ENCODE data around the gene TEKTIP1. TPM values are rescaled to one million over a fixed set of nuclear protein-coding genes. Genes with fewer than 3 reads are reported as not detected.

Gene TEKTIP1
- total RNA-seq, 1 donor, result 0.84 TPM

DNA sequence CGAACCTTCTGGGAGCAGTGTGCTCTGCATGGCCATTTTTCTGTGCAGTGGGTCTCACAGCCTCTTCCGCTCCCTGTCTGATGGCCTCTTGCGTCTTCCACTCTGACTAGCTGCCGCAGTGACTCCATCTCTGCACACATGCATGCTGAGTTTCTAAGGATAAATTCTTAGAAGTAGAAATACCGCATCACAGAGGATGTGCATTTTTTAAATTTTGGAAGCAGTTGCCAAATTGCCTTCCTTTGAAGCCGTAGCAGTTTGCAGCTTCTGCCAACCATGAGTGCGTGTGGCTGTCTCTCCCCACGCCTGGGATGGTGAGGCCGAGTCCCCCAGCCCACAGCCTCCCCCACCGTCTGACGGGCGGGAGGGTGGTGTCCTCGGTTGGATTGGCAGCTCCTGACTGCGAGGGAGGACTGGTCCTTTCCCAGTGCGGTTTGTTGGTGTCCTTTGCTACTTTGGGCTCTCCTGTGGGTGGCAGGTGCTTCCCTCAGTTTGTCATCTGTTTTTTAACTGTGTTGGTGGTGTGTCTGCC is 23.0 kb upstream of the TEKTIP1 start:
- no peak overlapping the region for H3K4me3 ChIP-seq (ENCODE audit: low read length)
- peaks cover 10% of the 10 kb centered on the region for H3K4me1 ChIP-seq (ENCODE audit: insufficient read depth, low read length)

DNA sequence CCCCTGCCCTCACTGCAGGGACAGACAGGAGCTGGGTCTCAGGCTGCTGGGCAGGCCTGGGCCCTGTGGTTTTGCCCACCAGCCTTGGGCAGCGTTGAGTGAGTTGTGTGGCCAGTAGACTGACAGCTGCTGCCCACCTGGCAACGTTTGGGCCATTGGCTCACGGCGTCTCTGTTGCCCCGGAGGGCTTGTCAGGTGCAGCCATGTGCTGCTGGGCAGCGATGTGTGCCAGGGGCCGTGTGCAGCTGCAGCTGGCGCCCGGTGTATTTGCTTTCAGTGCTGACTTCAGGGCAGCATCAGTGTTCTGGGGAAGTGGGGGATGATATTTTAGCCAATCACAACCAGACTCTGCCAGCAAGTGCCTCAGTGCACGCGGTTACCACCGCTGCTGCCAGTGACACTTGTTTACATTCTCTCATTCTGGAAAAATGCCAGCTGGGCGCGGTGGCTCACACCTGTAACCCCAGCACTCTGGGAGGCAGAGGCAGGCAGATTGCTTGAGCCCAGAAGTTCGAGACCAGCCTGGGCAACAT is 22.2 kb upstream of the TEKTIP1 start:
- Histone ChIP-seq H3K4me1 (ENCODE audit: insufficient read depth, low read length) (peaks cover 10% of the 10 kb centered on the region), H3K9me3 (ENCODE audit: low read depth, low read length) (no peaks in the 10 kb centered on the region), H3K27me3 (ENCODE audit: insufficient read depth, low read length) (no peaks in the 10 kb centered on the region), H3K4me3 (ENCODE audit: low read length) (no peak overlapping the region)

More for the DNA sequence above, 23.0 kb upstream of the TEKTIP1 start:
- Histone ChIP-seq H3K9me3 (ENCODE audit: low read depth, low read length) (no peaks in the 10 kb centered on the region), H3K27me3 (ENCODE audit: insufficient read depth, low read length) (no peaks in the 10 kb centered on the region)

DNA sequence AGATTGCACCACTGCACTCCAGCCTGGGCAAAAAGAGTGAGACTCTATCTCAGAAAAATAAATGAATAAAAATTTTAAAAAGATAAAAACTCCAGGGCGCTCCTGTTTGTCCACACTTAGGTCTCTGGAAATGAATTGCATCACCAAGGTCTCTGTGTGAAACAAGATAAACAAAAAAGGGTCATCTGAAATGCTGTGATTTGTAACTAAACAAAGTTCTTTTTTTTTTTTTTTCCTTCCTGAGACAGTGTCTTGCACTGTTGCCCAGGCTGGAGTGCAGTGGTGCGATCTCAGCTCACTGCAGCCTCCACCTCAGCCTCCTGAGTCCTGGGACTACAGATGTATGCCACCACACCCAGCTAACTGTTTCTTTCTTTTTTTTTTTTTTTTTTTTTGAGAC is 21.3 kb upstream of the TEKTIP1 start:
- Histone ChIP-seq H3K9me3 (ENCODE audit: low read depth, low read length) (no peaks in the 10 kb centered on the region), H3K4me3 (ENCODE audit: low read length) (no peak overlapping the region), H3K27me3 (ENCODE audit: insufficient read depth, low read length) (no peaks in the 10 kb centered on the region), H3K4me1 (ENCODE audit: insufficient read depth, low read length) (peaks cover 10% of the 10 kb centered on the region)

DNA sequence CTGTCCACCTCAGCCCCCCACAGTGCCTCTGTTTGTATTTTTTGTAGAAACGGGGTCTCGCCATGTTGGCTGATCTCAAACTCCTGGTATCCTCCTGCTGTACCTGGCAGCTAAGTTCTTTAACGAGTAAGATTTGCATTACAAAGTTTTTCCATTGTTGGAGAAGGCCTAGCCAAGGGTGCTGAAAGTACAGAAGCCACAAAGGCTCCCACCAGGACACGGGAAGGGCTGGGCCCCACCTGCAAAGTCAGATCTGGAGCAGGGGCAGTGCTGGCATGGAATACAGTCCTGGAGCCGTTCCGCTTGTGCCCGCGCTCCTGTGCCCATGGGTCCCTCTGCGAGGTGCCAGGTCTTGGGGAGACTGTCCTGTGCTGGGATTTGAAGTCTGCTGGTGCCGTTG is 20.7 kb upstream of the TEKTIP1 start:
- Histone ChIP-seq H3K9me3 (ENCODE audit: low read depth, low read length) (no peaks in the 10 kb centered on the region), H3K27me3 (ENCODE audit: insufficient read depth, low read length) (no peaks in the 10 kb centered on the region), H3K4me3 (ENCODE audit: low read length) (no peak overlapping the region), H3K4me1 (ENCODE audit: insufficient read depth, low read length) (peaks cover 10% of the 10 kb centered on the region)

DNA sequence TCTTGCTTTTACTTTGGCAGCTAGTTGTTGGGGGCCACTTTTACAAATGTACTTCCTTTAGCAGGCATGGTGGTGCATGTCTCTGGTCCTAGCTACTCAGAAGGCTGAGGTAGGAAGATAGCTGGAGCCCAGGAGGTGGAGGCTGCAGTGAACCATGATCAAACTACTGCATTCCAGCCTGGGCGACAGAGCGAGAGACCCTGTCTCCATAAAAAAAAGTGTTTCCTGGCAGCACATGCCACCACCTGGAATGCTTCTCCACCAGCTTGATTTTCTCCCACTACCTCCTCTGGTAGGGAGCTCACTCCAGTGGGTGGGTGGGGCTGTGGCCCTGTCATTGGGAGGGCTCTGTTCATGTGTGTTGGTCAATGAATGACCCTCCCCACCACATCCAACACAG is 20.3 kb upstream of the TEKTIP1 start:
- H3K27me3 ChIP-seq (ENCODE audit: insufficient read depth, low read length), result no peaks in the 10 kb centered on the region
- no peak overlapping the region for H3K4me3 ChIP-seq (ENCODE audit: low read length)
- H3K9me3 ChIP-seq (ENCODE audit: low read depth, low read length), result no peaks in the 10 kb centered on the region
- H3K4me1 ChIP-seq (ENCODE audit: insufficient read depth, low read length), result peaks cover 10% of the 10 kb centered on the region

DNA sequence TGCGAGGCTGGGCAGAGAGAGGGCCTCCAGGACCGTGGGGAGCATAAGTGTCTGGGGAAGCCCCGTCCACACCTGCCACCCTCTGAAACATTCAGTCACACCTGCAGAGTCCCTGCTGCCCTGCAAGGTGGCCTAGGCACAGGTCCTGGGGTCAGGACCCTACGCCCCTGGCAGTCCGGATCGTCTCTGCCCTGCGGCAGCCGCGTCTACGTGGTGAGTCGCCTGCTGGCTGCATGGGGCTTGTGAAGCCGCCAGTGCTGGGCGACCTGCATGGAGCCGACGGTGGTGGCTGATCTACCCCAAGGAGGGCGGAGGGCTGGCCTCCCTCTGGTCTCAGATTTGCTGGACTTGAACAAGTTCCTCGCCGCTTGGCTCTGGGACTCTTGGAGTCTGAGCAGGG is 19.8 kb upstream of the TEKTIP1 start:
- Histone ChIP-seq H3K4me1 (ENCODE audit: insufficient read depth, low read length) (peaks cover 10% of the 10 kb centered on the region), H3K4me3 (ENCODE audit: low read length) (no peak overlapping the region), H3K9me3 (ENCODE audit: low read depth, low read length) (no peaks in the 10 kb centered on the region), H3K27me3 (ENCODE audit: insufficient read depth, low read length) (no peaks in the 10 kb centered on the region)

DNA sequence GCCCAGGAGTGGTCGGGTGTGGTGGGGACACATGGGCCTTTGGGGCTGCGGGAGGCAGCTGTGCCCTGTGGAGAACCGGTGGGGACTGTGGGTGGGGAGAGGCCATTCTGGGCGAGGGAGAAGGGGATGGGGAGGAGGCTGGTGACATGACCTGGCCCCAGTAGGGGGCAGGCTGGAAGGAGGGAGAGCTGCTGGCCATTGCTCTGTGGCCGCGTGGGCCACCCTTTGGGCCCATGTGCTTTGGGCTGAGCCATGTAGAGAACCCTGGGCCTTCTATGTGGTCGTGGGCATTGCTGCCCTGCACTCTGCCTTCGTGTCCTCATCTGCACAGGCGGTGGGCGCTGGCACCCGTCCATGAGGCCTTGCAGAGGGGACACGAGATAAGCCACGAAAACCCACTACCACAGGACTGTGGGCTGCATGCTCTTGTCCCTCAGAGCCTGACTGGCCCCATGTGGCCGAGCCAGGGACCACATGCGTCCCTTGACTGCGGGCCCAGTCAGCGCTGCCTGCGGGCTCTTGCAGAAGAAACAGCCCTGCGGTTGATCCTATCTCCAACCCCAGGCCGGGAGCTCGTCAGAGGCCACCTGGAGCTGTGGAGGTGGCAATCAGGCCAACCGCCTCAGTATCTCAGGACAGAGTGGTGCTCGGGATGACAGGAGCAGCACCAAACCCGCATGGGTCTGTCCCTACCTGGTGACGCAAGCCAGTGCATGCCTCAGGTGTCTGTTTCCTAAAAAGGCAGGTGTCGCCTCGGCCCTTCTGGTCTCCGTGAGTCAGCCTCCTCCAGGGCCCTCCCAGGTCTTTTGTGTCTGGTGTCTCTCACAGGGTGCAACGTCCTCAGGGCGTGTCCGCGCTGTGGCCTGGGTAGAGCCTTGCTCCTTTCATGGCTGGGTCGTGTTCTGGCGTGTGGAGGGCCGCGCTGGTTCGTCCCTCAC is 18.5 kb upstream of the TEKTIP1 start:
- H3K27me3 ChIP-seq (ENCODE audit: insufficient read depth, low read length), result no peaks in the 10 kb centered on the region
- H3K4me3 ChIP-seq (ENCODE audit: low read length), result no peak overlapping the region
- peaks cover 10% of the 10 kb centered on the region for H3K4me1 ChIP-seq (ENCODE audit: insufficient read depth, low read length)
- H3K9me3 ChIP-seq (ENCODE audit: low read depth, low read length), result no peaks in the 10 kb centered on the region

DNA sequence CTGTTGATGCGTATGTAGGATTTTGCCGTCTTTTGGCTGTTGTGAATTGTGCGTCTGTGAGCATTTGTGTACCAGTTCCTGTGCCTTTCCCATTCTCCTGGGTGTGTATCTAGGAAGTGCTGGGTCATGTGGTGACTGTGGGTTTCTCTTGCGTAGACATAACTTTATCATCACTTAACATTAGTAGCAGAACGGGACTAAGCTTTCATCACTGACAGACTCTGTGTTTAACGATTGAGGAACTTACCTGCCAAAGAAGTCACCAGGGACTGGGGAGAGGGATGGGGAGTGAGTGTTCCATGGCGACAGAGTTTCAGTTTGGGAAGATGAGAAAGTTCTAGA is 17.9 kb upstream of the TEKTIP1 start:
- H3K4me3 ChIP-seq (ENCODE audit: low read length), result no peak overlapping the region
- H3K27me3 ChIP-seq (ENCODE audit: insufficient read depth, low read length), result no peaks in the 10 kb centered on the region
- peaks cover 10% of the 10 kb centered on the region for H3K4me1 ChIP-seq (ENCODE audit: insufficient read depth, low read length)
- no peaks in the 10 kb centered on the region for H3K9me3 ChIP-seq (ENCODE audit: low read depth, low read length)

DNA sequence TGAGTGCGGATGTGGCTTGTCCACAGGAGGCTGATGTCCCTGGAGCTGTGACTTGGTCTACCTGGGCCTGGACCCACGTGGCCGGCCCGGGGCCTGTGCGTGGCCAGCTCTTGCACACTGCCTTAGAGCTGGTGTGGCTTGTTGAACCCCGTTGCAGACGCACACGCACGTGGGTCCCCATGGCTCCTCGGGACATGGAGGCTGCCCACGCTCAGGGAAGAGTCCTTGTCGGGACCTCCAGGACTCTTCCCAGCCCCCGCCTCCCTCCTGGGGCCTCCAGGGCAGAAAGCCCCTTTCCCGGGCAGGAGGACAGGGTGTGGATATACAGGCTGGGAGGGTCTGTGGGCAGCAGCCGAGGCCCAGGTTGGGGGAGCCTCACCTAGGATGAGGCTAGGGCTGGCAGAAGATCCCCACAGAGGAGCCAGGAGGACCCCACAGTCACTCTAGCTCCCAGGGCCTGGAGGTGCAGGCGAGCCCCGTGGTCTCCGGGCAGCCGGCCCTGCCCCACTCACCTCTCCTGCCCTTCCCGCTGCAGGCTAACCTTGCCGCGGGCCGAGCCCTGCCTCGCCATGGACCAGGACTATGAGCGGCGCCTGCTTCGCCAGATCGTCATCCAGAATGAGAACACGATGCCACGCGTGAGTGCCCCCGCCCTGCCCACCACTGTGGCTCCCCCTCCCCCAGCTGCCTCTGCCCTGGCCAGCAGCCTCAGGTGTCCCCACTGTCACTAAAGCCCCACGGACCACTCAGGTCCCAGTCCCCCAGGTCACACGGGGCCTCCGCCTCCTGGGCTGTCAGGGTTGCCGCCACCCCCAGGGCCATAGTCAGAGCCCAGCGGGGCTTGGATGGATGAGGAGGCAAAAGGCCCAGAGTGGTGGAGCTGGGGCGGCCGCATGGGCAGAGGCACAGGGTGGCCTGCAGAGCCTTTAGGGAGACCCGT is 16.3 kb upstream of the TEKTIP1 start:
- Histone ChIP-seq H3K9me3 (ENCODE audit: low read depth, low read length) (no peaks in the 10 kb centered on the region), H3K4me1 (ENCODE audit: insufficient read depth, low read length) (no peaks in the 10 kb centered on the region), H3K4me3 (ENCODE audit: low read length) (no peak overlapping the region), H3K27me3 (ENCODE audit: insufficient read depth, low read length) (no peaks in the 10 kb centered on the region)

DNA sequence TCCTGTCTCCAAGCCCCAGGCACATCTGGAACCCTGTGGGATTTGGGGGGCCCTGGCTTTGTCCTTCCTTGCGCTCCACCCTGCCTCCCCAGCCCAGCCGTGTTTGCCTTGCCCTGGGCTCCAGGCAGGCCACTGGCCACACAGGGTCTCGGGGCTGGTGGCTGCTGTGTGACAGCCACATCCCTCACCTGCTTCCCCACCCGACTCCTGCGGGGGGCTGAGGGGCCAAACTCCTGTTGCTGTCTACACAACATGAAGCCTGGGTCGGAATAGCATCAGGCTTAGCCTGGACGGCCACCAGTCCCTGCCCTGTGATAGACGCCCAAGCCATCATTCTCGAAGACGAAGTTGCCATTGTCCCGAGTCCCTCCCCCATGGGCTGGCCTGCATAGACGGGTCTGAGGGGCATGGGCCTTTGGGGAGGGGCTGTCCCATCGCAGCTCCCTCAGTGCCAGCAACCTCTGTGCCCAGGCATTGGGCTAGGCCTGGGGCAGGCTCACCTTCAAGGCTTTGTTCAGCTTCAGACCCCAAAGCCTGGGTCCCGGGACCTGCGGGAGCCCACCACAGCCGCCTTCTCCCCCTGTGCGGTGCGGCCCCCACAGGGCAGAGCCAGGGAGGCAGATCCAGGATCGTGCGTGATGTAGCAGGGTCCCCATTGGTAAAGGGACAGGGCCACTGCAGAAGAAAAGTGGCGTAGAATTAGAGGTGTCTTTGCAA is 15.5 kb upstream of the TEKTIP1 start:
- no peaks in the 10 kb centered on the region for H3K4me1 ChIP-seq (ENCODE audit: insufficient read depth, low read length)
- no peaks in the 10 kb centered on the region for H3K9me3 ChIP-seq (ENCODE audit: low read depth, low read length)
- no peaks in the 10 kb centered on the region for H3K27me3 ChIP-seq (ENCODE audit: insufficient read depth, low read length)
- H3K4me3 ChIP-seq (ENCODE audit: low read length), result no peak overlapping the region

DNA sequence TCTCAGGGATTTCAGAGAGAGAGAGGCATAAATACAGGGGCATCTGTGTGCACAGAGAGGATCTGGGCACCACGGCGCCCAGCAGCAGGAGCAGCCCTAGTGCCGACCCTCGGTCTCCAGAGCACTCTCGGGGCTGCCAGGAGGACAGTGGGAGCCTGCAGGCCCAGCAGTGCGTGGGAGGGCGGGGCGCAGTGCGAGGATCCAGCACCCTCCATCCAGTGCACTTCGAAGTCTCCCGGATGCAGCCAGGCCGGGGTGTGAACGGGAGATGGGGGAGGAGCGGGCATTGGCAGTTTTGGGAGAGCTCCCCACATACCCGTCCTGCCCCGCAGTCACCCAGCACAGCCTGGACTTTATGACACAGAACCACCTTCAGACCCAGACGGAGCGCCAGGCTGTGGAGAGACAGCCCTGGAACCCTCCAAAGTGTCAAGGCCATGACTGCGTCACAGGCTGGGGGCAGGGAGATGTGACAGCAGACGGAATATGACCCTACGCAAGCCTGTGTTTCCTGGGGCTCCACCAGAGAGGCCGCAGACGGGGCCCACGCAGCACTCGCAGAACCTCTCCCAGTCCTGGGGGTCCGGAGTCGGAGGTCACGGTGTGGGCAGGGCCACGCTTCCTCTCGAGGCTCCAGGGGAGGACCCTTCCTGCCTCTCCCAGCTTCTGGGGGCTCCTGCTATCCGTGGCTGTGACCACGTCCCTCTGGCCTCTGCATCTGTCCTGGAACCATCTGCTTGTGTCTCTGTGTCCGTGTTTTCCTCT is 14.7 kb upstream of the TEKTIP1 start:
- Histone ChIP-seq H3K9me3 (ENCODE audit: low read depth, low read length) (no peaks in the 10 kb centered on the region), H3K4me1 (ENCODE audit: insufficient read depth, low read length) (no peaks in the 10 kb centered on the region), H3K4me3 (ENCODE audit: low read length) (no peak overlapping the region), H3K27me3 (ENCODE audit: insufficient read depth, low read length) (no peaks in the 10 kb centered on the region)

DNA sequence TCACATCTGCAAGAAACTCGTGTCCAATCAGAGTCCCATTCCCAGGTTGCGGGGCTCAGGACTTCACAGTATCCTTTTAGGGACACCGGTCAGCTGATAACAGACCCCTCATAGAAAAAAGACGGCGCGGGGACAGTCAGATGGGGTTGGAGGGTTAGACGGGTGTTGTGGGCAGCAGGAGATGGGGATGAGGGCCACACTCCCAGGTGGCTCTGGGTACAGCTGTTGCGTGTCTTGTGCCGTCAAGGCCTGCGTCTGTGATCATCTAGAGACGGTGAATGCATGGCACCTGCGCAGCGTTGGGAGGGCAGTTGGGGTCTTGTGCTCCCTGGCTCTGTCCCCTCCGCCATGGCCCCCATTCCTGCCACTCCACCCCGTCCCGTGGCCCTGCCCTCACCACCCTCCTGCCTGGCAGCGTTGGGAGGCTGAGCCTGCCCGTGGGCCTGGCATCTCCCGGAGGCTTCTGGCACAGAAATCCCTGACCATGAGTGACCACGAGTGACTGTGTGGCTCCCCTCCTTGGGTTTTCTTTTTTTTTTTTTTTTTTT is 14.0 kb upstream of the TEKTIP1 start:
- no peaks in the 10 kb centered on the region for H3K27me3 ChIP-seq (ENCODE audit: insufficient read depth, low read length)
- no peaks in the 10 kb centered on the region for H3K9me3 ChIP-seq (ENCODE audit: low read depth, low read length)
- no peak overlapping the region for H3K4me3 ChIP-seq (ENCODE audit: low read length)
- no peaks in the 10 kb centered on the region for H3K4me1 ChIP-seq (ENCODE audit: insufficient read depth, low read length)

DNA sequence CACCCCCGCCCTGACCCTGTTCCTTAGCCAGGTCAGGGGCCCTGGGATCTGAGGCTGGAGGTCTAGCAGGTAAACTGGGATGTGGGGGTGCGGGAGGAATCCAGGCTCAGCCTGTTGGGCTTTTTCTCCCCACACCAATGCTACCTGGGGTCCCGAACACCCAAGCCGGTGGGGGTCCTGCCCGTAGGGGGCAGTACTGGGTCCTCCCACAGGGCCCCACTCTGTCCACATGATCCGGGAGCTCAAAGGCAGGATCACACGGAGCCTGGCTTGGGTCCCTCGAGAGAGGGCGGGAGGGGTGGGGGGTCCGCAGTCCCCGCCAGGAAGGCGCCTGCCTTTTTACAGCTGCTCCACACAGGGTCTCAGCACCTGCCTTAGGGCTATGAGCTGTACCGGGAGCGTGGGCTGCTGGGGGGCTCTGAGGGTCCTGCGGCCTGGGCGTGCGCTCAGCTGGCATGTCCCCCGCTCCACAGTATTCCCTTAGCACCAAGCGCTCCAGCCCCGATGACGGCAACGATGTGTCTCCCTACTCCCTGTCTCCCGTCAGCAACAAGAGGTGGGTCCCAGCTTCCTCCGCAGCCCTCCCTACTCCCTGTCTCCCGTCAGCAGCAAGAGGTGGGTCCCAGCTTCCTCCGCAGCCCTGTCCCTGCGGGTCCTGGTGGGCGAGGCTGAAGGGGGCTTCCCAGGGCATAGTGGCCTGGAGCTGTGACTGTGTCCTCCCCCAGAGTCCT is 12.3 kb upstream of the TEKTIP1 start:
- Histone ChIP-seq H3K4me1 (ENCODE audit: insufficient read depth, low read length) (no peaks in the 10 kb centered on the region), H3K27me3 (ENCODE audit: insufficient read depth, low read length) (no peaks in the 10 kb centered on the region), H3K4me3 (ENCODE audit: low read length) (no peak overlapping the region), H3K9me3 (ENCODE audit: low read depth, low read length) (no peaks in the 10 kb centered on the region)
